ENCODE results near the gene REG1A.

The REG1A gene

GRCh38 chr2:79155826-79156476, 35.7 kb downstream of the REG1A start:
- no peak overlapping the region for H3K9ac ChIP-seq (ENCODE audit: insufficient read length, low read depth)
- no peak for TF ChIP-seq ZNF274 (IDR thresholded peaks at IDR 0.05; ENCODE audit: low read depth, low read length)
- TF ChIP-seq SUZ12 (IDR thresholded peaks at IDR 0.05; ENCODE audit: extremely low read depth, insufficient read depth, insufficient read length), result no peak
- no peak for TF ChIP-seq YY1 (IDR thresholded peaks at IDR 0.05; ENCODE audit: insufficient read depth, insufficient read length)
- H3K4me3 ChIP-seq (ENCODE audit: insufficient read length, low read depth), result no peak overlapping the region
- H3K9me3 ChIP-seq (ENCODE audit: insufficient read depth, low read length), result no peaks in the 10 kb centered on the region
- H3K27me3 ChIP-seq (ENCODE audit: insufficient read depth, insufficient read length), result no peaks in the 10 kb centered on the region
- no peaks in the 10 kb centered on the region for H3K36me3 ChIP-seq (ENCODE audit: insufficient read depth, insufficient read length, low read length)
- no peaks in the 10 kb centered on the region for H3K4me1 ChIP-seq (ENCODE audit: insufficient read depth, insufficient read length)
- DNase-seq (ENCODE audit: low read depth, low spot score), result no peak

GRCh38 chr2:79159030-79159429, 38.7 kb downstream of the REG1A start:
- Histone ChIP-seq H3K9ac (ENCODE audit: insufficient read length, low read depth) (no peak overlapping the region), H3K36me3 (ENCODE audit: insufficient read depth, insufficient read length, low read length) (no peaks in the 10 kb centered on the region), H3K4me3 (ENCODE audit: insufficient read length, low read depth) (no peak overlapping the region), H3K4me1 (ENCODE audit: insufficient read depth, insufficient read length) (no peaks in the 10 kb centered on the region), H3K27me3 (ENCODE audit: insufficient read depth, insufficient read length) (no peaks in the 10 kb centered on the region), H3K9me3 (ENCODE audit: insufficient read depth, low read length) (no peaks in the 10 kb centered on the region)
- no peak for DNase-seq (ENCODE audit: low read depth, low spot score)
- TF ChIP-seq ZNF274 (IDR thresholded peaks at IDR 0.05; ENCODE audit: low read depth, low read length) (no peak), YY1 (IDR thresholded peaks at IDR 0.05; ENCODE audit: insufficient read depth, insufficient read length) (no peak), SUZ12 (IDR thresholded peaks at IDR 0.05; ENCODE audit: extremely low read depth, insufficient read depth, insufficient read length) (no peak)

- Histone ChIP-seq H3K27me3 (ENCODE audit: insufficient read depth, insufficient read length) (no peaks in the 10 kb centered on the region), H3K36me3 (ENCODE audit: insufficient read depth, insufficient read length, low read length) (no peaks in the 10 kb centered on the region), H3K4me3 (ENCODE audit: insufficient read length, low read depth) (no peak within 1 kb of the TSS), H3K4me1 (ENCODE audit: insufficient read depth, insufficient read length) (no peaks in the 10 kb centered on the region), H3K9ac (ENCODE audit: insufficient read length, low read depth) (no peak within 1 kb of the TSS), H3K9me3 (ENCODE audit: insufficient read depth, low read length) (no peaks in the 10 kb centered on the region)
- no peak for DNase-seq (ENCODE audit: low read depth, low spot score)
- TF ChIP-seq SUZ12 (IDR thresholded peaks at IDR 0.05; ENCODE audit: extremely low read depth, insufficient read depth, insufficient read length) (no peak), ZNF274 (IDR thresholded peaks at IDR 0.05; ENCODE audit: low read depth, low read length) (no peak), YY1 (IDR thresholded peaks at IDR 0.05; ENCODE audit: insufficient read depth, insufficient read length) (no peak)
Observed at GRCh38 chr2:79159653-79160052, 39.4 kb downstream of the REG1A start, which contains the start of gene REG3A. Gene REG3A, minus strand, starts transcription at chr2:79159753. Its CDS starts 348 bp downstream, at chr2:79159405.

- no peaks in the 10 kb centered on the region for H3K36me3 ChIP-seq (ENCODE audit: insufficient read depth, insufficient read length, low read length)
- DNase-seq (ENCODE audit: low read depth, low spot score), result no peak
- H3K4me3 ChIP-seq (ENCODE audit: insufficient read length, low read depth), result no peak overlapping the region
- H3K27me3 ChIP-seq (ENCODE audit: insufficient read depth, insufficient read length), result no peaks in the 10 kb centered on the region
- H3K9ac ChIP-seq (ENCODE audit: insufficient read length, low read depth), result no peak overlapping the region
- TF ChIP-seq ZNF274 (IDR thresholded peaks at IDR 0.05; ENCODE audit: low read depth, low read length) (no peak), SUZ12 (IDR thresholded peaks at IDR 0.05; ENCODE audit: extremely low read depth, insufficient read depth, insufficient read length) (no peak), YY1 (IDR thresholded peaks at IDR 0.05; ENCODE audit: insufficient read depth, insufficient read length) (no peak)
- H3K9me3 ChIP-seq (ENCODE audit: insufficient read depth, low read length), result no peaks in the 10 kb centered on the region
- H3K4me1 ChIP-seq (ENCODE audit: insufficient read depth, insufficient read length), result no peaks in the 10 kb centered on the region
Observed at GRCh38 chr2:79162132-79162531, 41.8 kb downstream of the REG1A start.

GRCh38 chr2:79162801-79163200, 42.5 kb downstream of the REG1A start:
- Histone ChIP-seq H3K27me3 (ENCODE audit: insufficient read depth, insufficient read length) (no peaks in the 10 kb centered on the region), H3K9ac (ENCODE audit: insufficient read length, low read depth) (no peak overlapping the region), H3K9me3 (ENCODE audit: insufficient read depth, low read length) (no peaks in the 10 kb centered on the region), H3K36me3 (ENCODE audit: insufficient read depth, insufficient read length, low read length) (no peaks in the 10 kb centered on the region), H3K4me1 (ENCODE audit: insufficient read depth, insufficient read length) (no peaks in the 10 kb centered on the region), H3K4me3 (ENCODE audit: insufficient read length, low read depth) (no peak overlapping the region)
- DNase-seq (ENCODE audit: low read depth, low spot score), result no peak
- no peak for TF ChIP-seq SUZ12 (IDR thresholded peaks at IDR 0.05; ENCODE audit: extremely low read depth, insufficient read depth, insufficient read length)
- TF ChIP-seq YY1 (IDR thresholded peaks at IDR 0.05; ENCODE audit: insufficient read depth, insufficient read length), result no peak
- TF ChIP-seq ZNF274 (IDR thresholded peaks at IDR 0.05; ENCODE audit: low read depth, low read length), result no peak

GRCh38 chr2:79171348-79171958, 51.2 kb downstream of the REG1A start:
- no peak for TF ChIP-seq ZNF274 (IDR thresholded peaks at IDR 0.05; ENCODE audit: low read depth, low read length)
- no peak for TF ChIP-seq YY1 (IDR thresholded peaks at IDR 0.05; ENCODE audit: insufficient read depth, insufficient read length)
- TF ChIP-seq SUZ12 (IDR thresholded peaks at IDR 0.05; ENCODE audit: extremely low read depth, insufficient read depth, insufficient read length), result no peak
- no peaks in the 10 kb centered on the region for H3K4me1 ChIP-seq (ENCODE audit: insufficient read depth, insufficient read length)
- H3K36me3 ChIP-seq (ENCODE audit: insufficient read depth, insufficient read length, low read length), result no peaks in the 10 kb centered on the region
- no peaks in the 10 kb centered on the region for H3K9me3 ChIP-seq (ENCODE audit: insufficient read depth, low read length)
- no peak overlapping the region for H3K4me3 ChIP-seq (ENCODE audit: insufficient read length, low read depth)
- no peaks in the 10 kb centered on the region for H3K27me3 ChIP-seq (ENCODE audit: insufficient read depth, insufficient read length)
- no peak for DNase-seq (ENCODE audit: low read depth, low spot score)
- no peak overlapping the region for H3K9ac ChIP-seq (ENCODE audit: insufficient read length, low read depth)
